T-cell (primary cell): Measurements from ENCODE around the gene ARMH2. TPM values are rescaled to one million over a fixed set of nuclear protein-coding genes. Genes with fewer than 3 reads are reported as not detected.

Source experiments
- ATAC-seq, 4 experiments: fragments of 200-7000 bp in 3 of 4; fragments of 150-1000 bp in 1 of 4; cut with Tn5 transposase; replicated peaks in 1 of 4; 1 replicate in 3 of 4; 2 replicates in 1 of 4; pipeline ENCODE4 v1.10.0; 2021; ENCODE audit warnings: moderate library complexity in 3 of 4, mild to moderate bottlenecking in 2 of 4, moderate number of reproducible peaks in 1 of 4
- CTCF ChIA-PET, 2 donors: fragments of 300-600 bp; sonication (Branson Sonifier 250); formaldehyde crosslinking; loops; one replicate each; lab custom pipeline; 2022; ENCODE audit warnings: antibody characterized with exemption in 2 of 2; lab: Charles Lee
- POLR2A ChIA-PET, 2 donors: fragments of 300-600 bp; sonication (Branson Sonifier 250); formaldehyde crosslinking; loops; one replicate each; lab custom pipeline; 2022; ENCODE audit warnings: antibody characterized with exemption in 2 of 2; lab: Charles Lee
- DNase-seq, 35 experiments: peaks; one replicate each; pipeline versions ENCODE4 v3.0.0 to v3.0.0-alpha.2; 2013 to 2023
- H3K27ac ChIP-seq: one replicate; pipeline ENCODE4 v1.5.1; 2013; ENCODE audit warnings: low read length
- H3K27me3 ChIP-seq, 2 experiments: replicated peaks in 1 of 2; 1 replicate in 1 of 2; 2 replicates in 1 of 2; pipeline versions ENCODE4 v1.6.1 to v1.7.0; 2013; ENCODE audit warnings: low read length in 1 of 2, mixed read lengths in 1 of 2; ENCODE audit not compliant: control insufficient read depth in 2 of 2, insufficient read depth in 2 of 2; ENCODE audit errors: extremely low read depth in 1 of 2
- H3K36me3 ChIP-seq, 2 donors: 1 replicate in 1 of 2; 2 replicates in 1 of 2; pipeline versions ENCODE4 v1.6.1 to v1.7.0; 2013; ENCODE audit warnings: low read length in 1 of 2; ENCODE audit not compliant: control insufficient read depth in 2 of 2, insufficient read depth in 1 of 2; ENCODE audit errors: extremely low read depth in 1 of 2
- H3K4me1 ChIP-seq, 2 experiments: 1 replicate in 1 of 2; 2 replicates in 1 of 2; pipeline versions ENCODE4 v1.6.1 to v1.7.0; 2013; ENCODE audit warnings: low read length in 2 of 2, mixed read lengths in 1 of 2; ENCODE audit not compliant: insufficient read depth in 2 of 2, control insufficient read depth in 1 of 2; ENCODE audit errors: extremely low read depth in 1 of 2
- H3K4me3 ChIP-seq, 2 donors: 1 replicate in 1 of 2; 2 replicates in 1 of 2; pipeline versions ENCODE4 v1.5.1 to v1.7.0; 2013; ENCODE audit warnings: mild to moderate bottlenecking in 2 of 2, low read length in 1 of 2, moderate library complexity in 1 of 2; ENCODE audit not compliant: control insufficient read depth in 1 of 2; ENCODE audit errors: extremely low read depth in 1 of 2
- H3K9me3 ChIP-seq: 2 replicates; pipeline ENCODE4 v1.7.0; 2013
- H3K27ac Mint-ChIP-seq, 2 donors: one replicate each; pipeline ENCODE4 v1.8.0; 2020 to 2021; ENCODE audit warnings: mild to moderate bottlenecking in 2 of 2, mixed read lengths in 2 of 2
- H3K27me3 Mint-ChIP-seq, 2 donors: one replicate each; pipeline ENCODE4 v1.8.0; 2021 to 2022; ENCODE audit warnings: mixed read lengths in 2 of 2
- H3K36me3 Mint-ChIP-seq: one replicate; pipeline ENCODE4 v1.8.0; 2021; ENCODE audit warnings: mixed read lengths
- H3K4me1 Mint-ChIP-seq, 3 donors: one replicate each; pipeline ENCODE4 v1.8.0; 2020 to 2022; ENCODE audit warnings: mixed read lengths in 3 of 3, mild to moderate bottlenecking in 1 of 3
- H3K4me3 Mint-ChIP-seq, 3 donors: one replicate each; pipeline ENCODE4 v1.8.0; 2020 to 2022; ENCODE audit warnings: mild to moderate bottlenecking in 3 of 3, mixed read lengths in 3 of 3, moderate library complexity in 3 of 3
- H3K9me3 Mint-ChIP-seq, 3 donors: one replicate each; pipeline ENCODE4 v1.8.0; 2020 to 2022; ENCODE audit warnings: mixed read lengths in 3 of 3
- WGBS: methylation state at CpG from one replicate; pipeline ENCODE4 v1.1.5; 2013; ENCODE audit warnings: missing lambda C conversion rate; ENCODE audit not compliant: insufficient coverage; 5-methylcytosine and 5-hydroxymethylcytosine counted together
- total RNA-seq, 35 experiments: library from RNA in 6 of 35; stranded (reverse) in 6 of 35; fragments of 120-200 nt in 1 of 35; gene quantifications; one replicate each; pipeline versions ENCODE4 v1.2.1 to v1.2.4 and lab custom pipeline; 2013 to 2026

ARMH2 gene
- total RNA-seq, 5 donors from 2014 or later (not counting 1 experiment from before 2014, with no cell fraction given): 2.2 to 4.6 (median 3.7) TPM

GRCh38 chr6:24807584-24807983 is 8.9 kb upstream of the ARMH2 start:
- no peak overlapping the region for H3K4me3 ChIP-seq
- no peaks in the 10 kb centered on the region for H3K9me3 ChIP-seq
- DNase-seq (no peak), ATAC-seq (no peak)
- Mint-ChIP-seq H3K9me3 (no peaks in the 10 kb centered on the region), H3K4me3 (no peak overlapping the region), H3K27ac (peak overlapping the region; percentile 17 to 58), H3K36me3 (peaks cover 27% of the 10 kb centered on the region), H3K4me1 (peaks cover 0 to 3% (median 0%) of the 10 kb centered on the region in 3 donors), H3K27me3 (no peaks in the 10 kb centered on the region)
- peaks cover 7 to 73% of the 10 kb centered on the region in 2 donors for H3K36me3 ChIP-seq
- no peaks in the 10 kb centered on the region for H3K27me3 ChIP-seq
- H3K27ac ChIP-seq: no peak overlapping the region
- no CpG with 5 or more reads among the region's 3 CpGs for WGBS
- ChIA-PET CTCF (interaction anchor here in 1 of 2 donors (0.6 to 0.8 kb wide), 2 partner anchors 32 to 268 kb away, joined by 3 to 7 read pairs; no protein-coding TSS in a partner anchor), POLR2A (no interaction called here)
- no peaks in the 10 kb centered on the region for H3K4me1 ChIP-seq

DNA sequence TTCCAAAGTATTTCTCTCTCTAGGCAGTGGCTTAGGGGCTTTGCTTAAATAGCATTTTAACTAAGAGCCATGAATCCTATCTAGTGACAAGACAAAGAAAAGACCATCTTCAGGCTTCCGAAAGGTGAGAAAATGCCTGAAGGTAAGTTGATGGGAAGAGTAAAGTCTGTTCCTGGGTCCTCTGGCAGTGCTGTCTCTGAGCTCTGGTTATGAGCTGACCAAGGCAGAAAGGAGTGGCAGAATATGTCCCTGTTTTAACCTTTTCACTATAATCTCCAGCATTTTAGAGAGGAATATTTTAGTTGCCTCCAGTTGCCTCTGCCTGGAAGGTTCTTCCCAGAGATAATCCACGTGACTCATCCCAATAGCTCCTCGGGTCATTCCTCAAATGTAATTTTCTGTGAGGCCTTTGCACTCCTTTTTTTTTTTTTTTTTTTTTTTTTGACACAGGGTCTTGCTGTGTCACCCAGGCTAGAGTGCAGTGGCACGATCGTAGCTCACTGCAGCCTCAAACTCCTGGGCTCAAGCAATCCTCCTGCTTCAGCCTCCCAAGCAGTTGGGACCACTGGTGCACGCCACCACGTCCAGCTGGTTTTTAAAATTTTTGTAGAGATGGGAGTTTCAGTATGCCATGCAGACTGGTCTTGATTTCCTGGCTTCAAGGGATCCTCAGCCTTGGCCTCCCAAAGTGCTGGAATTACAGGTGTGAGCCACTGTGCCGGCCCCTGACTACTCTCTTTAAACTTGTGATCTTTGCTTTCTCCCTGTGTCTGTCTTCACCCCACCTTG is 3.7 kb upstream of the ARMH2 start:
- H3K27ac ChIP-seq: no peak overlapping the region
- DNase-seq: no peak
- ATAC-seq: peak in 1 of 4 experiments; percentile 34
- Mint-ChIP-seq H3K36me3 (peaks cover 14% of the 10 kb centered on the region), H3K27me3 (no peaks in the 10 kb centered on the region), H3K27ac (peak overlapping the region; percentile 55 to 67), H3K9me3 (no peaks in the 10 kb centered on the region), H3K4me3 (no peak overlapping the region), H3K4me1 (peaks cover 6 to 9% (median 7%) of the 10 kb centered on the region in 3 donors)
- ChIA-PET POLR2A (interaction anchor here in 1 of 2 donors (0.6 kb wide), 1 partner anchor 9 kb away, joined by 6 read pairs; no protein-coding TSS in a partner anchor), CTCF (interaction anchor here in 1 of 2 donors (0.7 kb wide), 1 partner anchor 283 kb away, joined by 7 read pairs; no protein-coding TSS in a partner anchor)
- WGBS: 100% methylated on average over 4 of the region's 8 CpGs
- H3K27me3 ChIP-seq: no peaks in the 10 kb centered on the region
- no peaks in the 10 kb centered on the region for H3K4me1 ChIP-seq
- H3K36me3 ChIP-seq: peaks cover under 1 to 46% of the 10 kb centered on the region in 2 donors
- H3K9me3 ChIP-seq: no peaks in the 10 kb centered on the region
- H3K4me3 ChIP-seq: no peak overlapping the region

GRCh38 chr6:24799541-24799915 is 811 bp upstream of the ARMH2 start:
- Histone ChIP-seq H3K36me3 (peaks cover 0 to 17% of the 10 kb centered on the region in 2 donors), H3K4me3 (no peak overlapping the region), H3K27ac (no peak overlapping the region), H3K4me1 (no peaks in the 10 kb centered on the region), H3K9me3 (no peaks in the 10 kb centered on the region), H3K27me3 (no peaks in the 10 kb centered on the region)
- Mint-ChIP-seq H3K4me3 (no peak overlapping the region), H3K27ac (peak overlapping the region; percentile 19 to 41), H3K4me1 (peaks cover 6 to 9% (median 7%) of the 10 kb centered on the region in 3 donors), H3K36me3 (peaks cover 10% of the 10 kb centered on the region), H3K27me3 (no peaks in the 10 kb centered on the region), H3K9me3 (no peaks in the 10 kb centered on the region)
- ChIA-PET POLR2A (no interaction called here), CTCF (no interaction called here)
- WGBS: 33% methylated on average over 1 of the region's 1 CpG
- ATAC-seq (no peak), DNase-seq (no peak)

DNA sequence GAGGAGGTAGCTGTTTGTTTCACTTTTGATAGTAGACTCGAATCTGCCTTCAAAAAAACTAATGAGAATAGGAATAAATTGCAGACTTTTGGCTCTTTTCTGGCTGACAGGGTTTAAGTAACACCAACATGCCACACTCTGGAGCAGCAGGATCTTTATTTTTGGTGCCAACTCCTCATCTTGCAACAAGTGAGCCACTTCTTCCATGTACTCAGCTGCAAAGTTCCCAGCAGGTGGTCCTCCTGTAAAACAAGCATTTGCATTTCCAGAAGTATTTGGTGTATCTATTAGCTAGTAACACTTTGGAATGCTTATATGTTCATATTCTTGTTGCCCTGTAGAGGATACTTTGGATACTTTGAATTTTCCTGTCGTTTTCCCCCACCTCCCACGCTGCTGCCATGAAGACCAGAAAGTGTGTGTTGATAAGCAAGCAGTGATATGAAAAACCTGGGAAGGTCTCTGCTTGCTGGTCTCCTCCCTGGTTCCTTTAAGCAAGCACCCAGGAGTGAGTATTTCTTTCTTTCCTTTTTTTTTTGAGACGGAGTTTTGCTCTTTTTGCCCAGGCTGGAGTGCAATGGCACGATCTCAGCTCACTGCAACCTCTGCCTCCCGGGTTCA is 1.0 kb downstream of the ARMH2 start:
- H3K4me3 Mint-ChIP-seq: no peak overlapping the region
- H3K36me3 ChIP-seq: peaks cover 0 to 4% of the 10 kb centered on the region in 2 donors
- H3K4me1 Mint-ChIP-seq: peaks cover 6 to 9% (median 7%) of the 10 kb centered on the region in 3 donors
- H3K27ac Mint-ChIP-seq: peak overlapping the region in 1 of 2 donors; percentile 10
- POLR2A ChIA-PET: no interaction called here
- H3K27ac ChIP-seq: no peak overlapping the region
- DNase-seq (no peak), ATAC-seq (no peak)
- H3K27me3 Mint-ChIP-seq: no peaks in the 10 kb centered on the region
- H3K9me3 Mint-ChIP-seq: no peaks in the 10 kb centered on the region
- no peaks in the 10 kb centered on the region for H3K27me3 ChIP-seq
- H3K4me1 ChIP-seq: no peaks in the 10 kb centered on the region
- no peaks in the 10 kb centered on the region for H3K9me3 ChIP-seq
- 87% methylated on average over 3 of the region's 6 CpGs for WGBS
- CTCF ChIA-PET: no interaction called here
- H3K4me3 ChIP-seq: no peak overlapping the region
- H3K36me3 Mint-ChIP-seq: peaks cover 6% of the 10 kb centered on the region

GRCh38 chr6:24796616-24797290 is 2.0 kb downstream of the ARMH2 start:
- ATAC-seq: no peak
- H3K27me3 ChIP-seq: no peaks in the 10 kb centered on the region

DNA sequence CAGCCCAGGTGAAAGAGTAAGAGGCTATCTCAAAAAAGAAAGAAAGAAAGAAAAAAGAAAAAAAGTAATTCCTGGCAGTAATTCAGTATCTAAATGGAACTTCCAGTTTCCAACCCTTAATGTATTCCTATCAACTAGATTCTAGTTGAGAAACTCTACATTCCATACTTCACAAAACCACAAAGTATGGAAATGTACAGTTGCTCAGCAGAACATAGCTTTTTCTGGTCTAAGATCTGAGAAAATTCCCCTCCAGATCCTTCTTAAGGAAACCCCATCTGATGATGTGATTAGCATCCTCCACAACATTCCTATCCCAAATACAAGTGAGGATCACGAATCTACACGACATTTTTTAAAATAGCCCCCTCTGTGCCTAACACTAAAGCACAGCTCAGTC is 3.6 kb downstream of the ARMH2 start:
- no peaks in the 10 kb centered on the region for H3K36me3 ChIP-seq
- Mint-ChIP-seq H3K27ac (no peak overlapping the region), H3K9me3 (no peaks in the 10 kb centered on the region), H3K4me1 (peaks cover 4 to 9% (median 7%) of the 10 kb centered on the region in 3 donors), H3K36me3 (no peaks in the 10 kb centered on the region), H3K27me3 (no peaks in the 10 kb centered on the region), H3K4me3 (no peak overlapping the region)
- no peak overlapping the region for H3K27ac ChIP-seq
- no peaks in the 10 kb centered on the region for H3K4me1 ChIP-seq
- ChIA-PET POLR2A (interaction anchor here in 1 of 2 donors (0.7 kb wide), 1 partner anchor 9 kb away, joined by 4 read pairs; no protein-coding TSS in a partner anchor), CTCF (interaction anchor here in 1 of 2 donors (1.2 kb wide), 1 partner anchor 213 kb away, joined by 3 read pairs; no protein-coding TSS in a partner anchor)
- H3K4me3 ChIP-seq: no peak overlapping the region
- WGBS: no CpG with 5 or more reads among the region's 2 CpGs
- H3K9me3 ChIP-seq: no peaks in the 10 kb centered on the region
- H3K27me3 ChIP-seq: no peaks in the 10 kb centered on the region
- DNase-seq (no peak), ATAC-seq (no peak)

More at GRCh38 chr6:24796616-24797290, 2.0 kb downstream of the ARMH2 start:
- ChIA-PET POLR2A (no interaction called here), CTCF (no interaction called here)
- no peaks in the 10 kb centered on the region for H3K27me3 Mint-ChIP-seq
- Histone ChIP-seq H3K4me1 (no peaks in the 10 kb centered on the region), H3K36me3 (peaks cover 0 to 3% of the 10 kb centered on the region in 2 donors), H3K9me3 (no peaks in the 10 kb centered on the region), H3K4me3 (no peak overlapping the region), H3K27ac (no peak overlapping the region)
- H3K4me3 Mint-ChIP-seq: no peak overlapping the region
- H3K4me1 Mint-ChIP-seq: peaks cover 6 to 9% (median 7%) of the 10 kb centered on the region in 3 donors
- H3K36me3 Mint-ChIP-seq: peaks cover 3% of the 10 kb centered on the region
- no peak for DNase-seq
- H3K9me3 Mint-ChIP-seq: no peaks in the 10 kb centered on the region
- H3K27ac Mint-ChIP-seq: peak overlapping the region in 1 of 2 donors; percentile 1
- WGBS: 100% methylated on average over 2 of the region's 6 CpGs
